Sigmoid colon (tissue), 7 donors: ENCODE results near the gene DRD5. TPM values are rescaled to one million over a fixed set of nuclear protein-coding genes. Genes with fewer than 3 reads are reported as not detected.
"Not testable (repeated sequence)": the region's sequence is repeated elsewhere in the genome, so short reads cannot be mapped to it uniquely, and the experiment has no call there.

ENCODE experiments used
- DNase-seq: peaks from one replicate; pipeline ENCODE4 v3.0.0-alpha.2; 2019
- H3K27ac ChIP-seq, 4 donors: fragments of 200-600 bp; sonication (generic); one replicate each; pipeline ENCODE4 v1.5.1; 2016 to 2019; ENCODE audit warnings: mild to moderate bottlenecking in 1 of 4
- H3K27me3 ChIP-seq, 3 donors: fragments of 200-600 bp; sonication (generic); one replicate each; pipeline ENCODE4 v1.5.1; 2019; ENCODE audit warnings: mild to moderate bottlenecking in 1 of 3
- H3K36me3 ChIP-seq, 4 donors: fragments of 200-600 bp; sonication (generic); one replicate each; pipeline ENCODE4 v1.5.1; 2016 to 2019
- H3K4me1 ChIP-seq, 4 donors: fragments of 200-600 bp; sonication (generic); one replicate each; pipeline ENCODE4 v1.5.1; 2017 to 2019
- H3K4me3 ChIP-seq, 4 donors: fragments of 200-600 bp; sonication (generic); one replicate each; pipeline ENCODE4 v1.5.1; 2017 to 2019; ENCODE audit warnings: mild to moderate bottlenecking in 2 of 4, moderate library complexity in 1 of 4
- H3K9me3 ChIP-seq, 4 donors: fragments of 200-600 bp in 3 of 4; sonication (generic) in 3 of 4; one replicate each; pipeline versions ENCODE4 v1.5.1 to v1.6.1; 2013 to 2019
- EP300 ChIP-seq, 4 donors: sonication (generic); formaldehyde crosslinking; IDR thresholded peaks; one replicate each; pipeline ENCODE4 v1.6.1; 2017; ENCODE audit warnings: antibody characterized with exemption in 4 of 4
- POLR2A ChIP-seq, 2 donors: fragments of 450-650 bp; IDR thresholded peaks; one replicate each; pipeline ENCODE4 v1.6.1; 2016; ENCODE audit warnings: antibody characterized with exemption in 2 of 2, mild to moderate bottlenecking in 2 of 2, moderate library complexity in 2 of 2
- POLR2AphosphoS5 ChIP-seq, 4 donors: sonication (generic); formaldehyde crosslinking; IDR thresholded peaks; one replicate each; pipeline ENCODE4 v1.6.1; 2017; ENCODE audit warnings: antibody characterized with exemption in 4 of 4
- WGBS, 2 donors: extraction: QIAGEN DNeasy Blood & Tissue Kit; methylation state at CpG; one replicate each; pipeline ENCODE4 v1.1.7; 2013; 5-methylcytosine and 5-hydroxymethylcytosine counted together
- intact Hi-C: fragments of 100-400 bp; cut with DNase I; formaldehyde crosslinking; loops from one replicate; pipeline ENCODE4 v1.15.1; 2023
- polyA plus RNA-seq, 3 donors: library from polyadenylated mRNA; stranded (reverse); fragments of 200-250 nt; gene quantifications; one replicate each; pipeline ENCODE4 v1.2.3, GENCODE V29; 2013
- total RNA-seq, 4 donors: library from RNA; depleted of rRNA; stranded (reverse); fragments of >200 nt; gene quantifications; one replicate each; pipeline ENCODE4 v1.1.0, GENCODE V29; 2016
- TF ChIP-seq, protein P1 (sequence below), 4 experiments: fragments of 450-650 bp in 3 of 4; fragments of 200-600 bp in 1 of 4; IDR thresholded peaks; one replicate each; pipeline ENCODE4 v1.5.1; 2016 to 2019; ENCODE audit warnings: antibody characterized with exemption in 4 of 4, mild to moderate bottlenecking in 3 of 4, moderate library complexity in 2 of 4
- donor health status: healthy with polysubstance abuse.
- donor health status: Bipolar disorder and iron deficiency.
- donor health status: healthy.

Gene DRD5
- total and polyA plus RNA-seq, 7 donors = 0.03 to 0.54 TPM; not detected in 5

DNA sequence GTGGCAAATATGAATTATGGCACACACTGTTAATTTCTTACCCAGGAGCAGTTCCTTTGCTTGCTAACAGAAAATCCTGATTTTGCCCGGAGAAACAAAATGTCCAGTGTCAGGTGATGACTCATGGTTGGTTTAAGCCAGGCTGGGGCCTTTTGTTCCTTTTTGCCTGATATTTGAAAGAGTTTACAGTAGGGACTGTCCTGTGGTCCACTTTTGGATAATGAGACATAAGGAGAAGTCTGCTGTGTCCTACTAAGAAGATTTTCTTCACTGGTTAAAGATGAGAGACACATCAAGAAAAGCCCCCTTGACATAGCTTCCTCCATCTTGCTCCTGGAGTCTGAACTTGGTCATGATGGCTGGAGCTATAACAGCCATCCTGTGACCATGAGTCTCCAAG, 12.1 kb upstream of the DRD5 start:
- TF ChIP-seq POLR2A (IDR thresholded peaks at IDR 0.05) = no peak
- TF ChIP-seq POLR2AphosphoS5 (IDR thresholded peaks at IDR 0.05) = no peak
- TF ChIP-seq EP300 (IDR thresholded peaks at IDR 0.05) = no peak
- Histone ChIP-seq H3K4me3 (no peak overlapping the region), H3K27me3 (no peaks in the 10 kb centered on the region), H3K27ac (no peak overlapping the region), H3K4me1 (no peaks in the 10 kb centered on the region), H3K36me3 (no peaks in the 10 kb centered on the region), H3K9me3 (no peaks in the 10 kb centered on the region)
- no peak for DNase-seq
- intact Hi-C loops = loop anchor here (10.0 kb wide), 1 partner anchor 775 kb away; no protein-coding TSS in a partner anchor
- WGBS, 2 donors = 82 to 83% methylated on average over 1 of the region's 1 CpG

DNA sequence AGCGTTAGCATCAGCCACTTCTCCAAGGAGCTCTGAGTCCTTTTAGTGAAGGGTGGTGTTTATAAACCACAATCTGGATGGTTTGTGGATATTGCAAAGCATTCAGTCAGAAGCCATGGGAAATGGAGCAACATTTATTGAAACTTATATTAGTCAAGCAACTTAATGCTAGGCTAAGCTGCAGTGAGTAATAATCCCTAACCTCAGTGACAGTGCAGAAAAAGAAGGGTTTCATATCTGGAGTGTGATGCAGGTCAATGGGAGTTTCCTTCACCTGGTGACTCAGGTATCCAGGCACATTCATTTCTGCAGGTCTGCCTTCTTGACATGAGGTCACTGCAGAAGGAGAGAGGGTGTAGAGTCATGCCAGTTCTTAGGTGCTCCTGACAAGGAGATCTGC, 10.4 kb upstream of the DRD5 start:
- intact Hi-C loops = no loop called here
- TF ChIP-seq EP300 (IDR thresholded peaks at IDR 0.05) (no peak), POLR2AphosphoS5 (IDR thresholded peaks at IDR 0.05) (no peak), POLR2A (IDR thresholded peaks at IDR 0.05) (no peak)
- TF ChIP-seq, protein P1, sequence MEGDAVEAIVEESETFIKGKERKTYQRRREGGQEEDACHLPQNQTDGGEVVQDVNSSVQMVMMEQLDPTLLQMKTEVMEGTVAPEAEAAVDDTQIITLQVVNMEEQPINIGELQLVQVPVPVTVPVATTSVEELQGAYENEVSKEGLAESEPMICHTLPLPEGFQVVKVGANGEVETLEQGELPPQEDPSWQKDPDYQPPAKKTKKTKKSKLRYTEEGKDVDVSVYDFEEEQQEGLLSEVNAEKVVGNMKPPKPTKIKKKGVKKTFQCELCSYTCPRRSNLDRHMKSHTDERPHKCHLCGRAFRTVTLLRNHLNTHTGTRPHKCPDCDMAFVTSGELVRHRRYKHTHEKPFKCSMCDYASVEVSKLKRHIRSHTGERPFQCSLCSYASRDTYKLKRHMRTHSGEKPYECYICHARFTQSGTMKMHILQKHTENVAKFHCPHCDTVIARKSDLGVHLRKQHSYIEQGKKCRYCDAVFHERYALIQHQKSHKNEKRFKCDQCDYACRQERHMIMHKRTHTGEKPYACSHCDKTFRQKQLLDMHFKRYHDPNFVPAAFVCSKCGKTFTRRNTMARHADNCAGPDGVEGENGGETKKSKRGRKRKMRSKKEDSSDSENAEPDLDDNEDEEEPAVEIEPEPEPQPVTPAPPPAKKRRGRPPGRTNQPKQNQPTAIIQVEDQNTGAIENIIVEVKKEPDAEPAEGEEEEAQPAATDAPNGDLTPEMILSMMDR (IDR thresholded peaks at IDR 0.05) = no peak
- WGBS, 2 donors = 48 to 56% methylated on average over 1 of the region's 1 CpG
- Histone ChIP-seq H3K27me3 (no peaks in the 10 kb centered on the region), H3K4me1 (no peaks in the 10 kb centered on the region), H3K27ac (no peak overlapping the region), H3K9me3 (no peaks in the 10 kb centered on the region), H3K4me3 (no peak overlapping the region), H3K36me3 (no peaks in the 10 kb centered on the region)
- no peak for DNase-seq

DNA sequence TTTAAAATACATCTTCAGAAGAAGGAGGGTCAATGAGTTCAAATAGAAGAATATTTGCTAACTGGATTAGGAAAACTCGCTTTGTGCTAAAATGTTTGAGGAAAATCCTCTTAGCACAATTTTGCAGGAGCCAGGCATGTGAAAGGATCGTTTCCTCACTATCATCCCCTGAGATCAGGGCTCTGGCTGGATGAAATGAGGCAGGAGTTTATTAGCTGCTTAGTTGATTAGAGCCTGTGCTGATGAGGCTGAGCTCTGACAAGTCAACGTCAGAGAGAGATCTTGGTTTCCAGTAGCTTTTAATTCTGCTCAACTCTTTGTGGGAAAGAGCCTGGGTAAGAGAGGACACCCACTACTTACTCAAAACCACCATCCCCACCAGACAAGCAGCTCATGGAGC, 8.0 kb upstream of the DRD5 start:
- H3K4me3 ChIP-seq = no peak overlapping the region
- TF ChIP-seq EP300 (IDR thresholded peaks at IDR 0.05) (no peak), POLR2AphosphoS5 (IDR thresholded peaks at IDR 0.05) (no peak)
- TF ChIP-seq, protein P1 (IDR thresholded peaks at IDR 0.05) = no peak

DNA sequence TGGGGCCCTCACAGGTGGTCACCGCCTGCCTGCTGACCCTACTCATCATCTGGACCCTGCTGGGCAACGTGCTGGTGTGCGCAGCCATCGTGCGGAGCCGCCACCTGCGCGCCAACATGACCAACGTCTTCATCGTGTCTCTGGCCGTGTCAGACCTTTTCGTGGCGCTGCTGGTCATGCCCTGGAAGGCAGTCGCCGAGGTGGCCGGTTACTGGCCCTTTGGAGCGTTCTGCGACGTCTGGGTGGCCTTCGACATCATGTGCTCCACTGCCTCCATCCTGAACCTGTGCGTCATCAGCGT, 652 bp downstream of the DRD5 start:
- Histone ChIP-seq H3K4me3 (no peak overlapping the region), H3K9me3 (no peaks in the 10 kb centered on the region), H3K27ac (no peak overlapping the region), H3K36me3 (no peaks in the 10 kb centered on the region), H3K27me3 (peaks cover 8 to 34% (median 15%) of the 10 kb centered on the region in 3 donors), H3K4me1 (peaks cover 0 to 4% (median 0%) of the 10 kb centered on the region in 4 donors)
- WGBS, 2 donors = 69 to 80% methylated on average over 22 of the region's 22 CpGs
- intact Hi-C loops = no loop called here
- no peak for DNase-seq
- no peak for TF ChIP-seq POLR2AphosphoS5 (IDR thresholded peaks at IDR 0.05)
- no peak for TF ChIP-seq EP300 (IDR thresholded peaks at IDR 0.05)
- TF ChIP-seq, protein P1 (IDR thresholded peaks at IDR 0.05) = no peak
- TF ChIP-seq POLR2A (IDR thresholded peaks at IDR 0.05) = no peak

More for the DNA sequence above, 8.0 kb upstream of the DRD5 start:
- DNase-seq = no peak
- Histone ChIP-seq H3K27me3 (no peaks in the 10 kb centered on the region), H3K4me1 (no peaks in the 10 kb centered on the region), H3K27ac (no peak overlapping the region), H3K9me3 (no peaks in the 10 kb centered on the region), H3K36me3 (no peaks in the 10 kb centered on the region)
- intact Hi-C loops = no loop called here
- WGBS, 2 donors = 63 to 64% methylated on average over 3 of the region's 3 CpGs

- intact Hi-C loops, H3K4me1 ChIP-seq, H3K27ac ChIP-seq, H3K4me3 ChIP-seq, H3K36me3 ChIP-seq, H3K9me3 ChIP-seq, DNase-seq: not testable (repeated sequence)
- peaks cover 8 to 22% (median 13%) of the 10 kb centered on the region in 3 donors for H3K27me3 ChIP-seq
- WGBS, 2 donors = 11 to 51% methylated on average over 5 of the region's 5 CpGs
Measured at GRCh38 chr4:9785891-9786290, 4.5 kb downstream of the DRD5 start.

- H3K4me3 ChIP-seq = no peak overlapping the region
- intact Hi-C loops = no loop called here
- H3K36me3 ChIP-seq = no peaks in the 10 kb centered on the region
- no peak overlapping the region for H3K27ac ChIP-seq
- H3K4me1 ChIP-seq = no peaks in the 10 kb centered on the region
- DNase-seq = no peak
- no peaks in the 10 kb centered on the region for H3K27me3 ChIP-seq
- WGBS, 2 donors = 87 to 88% methylated on average over 3 of the region's 3 CpGs
- H3K9me3 ChIP-seq = no peaks in the 10 kb centered on the region
- TF ChIP-seq POLR2A (IDR thresholded peaks at IDR 0.05) (no peak), EP300 (IDR thresholded peaks at IDR 0.05) (no peak), POLR2AphosphoS5 (IDR thresholded peaks at IDR 0.05) (no peak)
- TF ChIP-seq, protein P1 (IDR thresholded peaks at IDR 0.05) = no peak
Measured at GRCh38 chr4:9792381-9792780, 10.9 kb downstream of the DRD5 start.

- H3K4me1 ChIP-seq, H3K9me3 ChIP-seq, H3K4me3 ChIP-seq, intact Hi-C loops, DNase-seq, H3K27me3 ChIP-seq, H3K27ac ChIP-seq, H3K36me3 ChIP-seq: not testable (repeated sequence)
- WGBS, 2 donors = 44 to 49% methylated on average over 2 of the region's 2 CpGs
Measured at GRCh38 chr4:9796641-9797040, 15.2 kb downstream of the DRD5 start.
